ENCODE results near the gene KLK15.

- no peak for TF ChIP-seq EZH2 (IDR thresholded peaks at IDR 0.05)
- no peak; the same call in 1 of the 2 replicates for TF ChIP-seq POLR2AphosphoS5 (IDR thresholded peaks at IDR 0.05; ENCODE audit: borderline replicate concordance, low read depth, low read length)
Observed at GRCh38 chr19:50803633-50804419, 29.5 kb downstream of the KLK15 start.
